Measurements from ENCODE around the gene KLF7. TPM values are rescaled to one million over a fixed set of nuclear protein-coding genes. Genes with fewer than 3 reads are reported as not detected.

Gene KLF7
- total RNA-seq, 2 experiments from 2014 or later: not detected

- Histone ChIP-seq H3K9me2 (ENCODE audit: insufficient read depth, low read length) (no peaks in the 10 kb centered on the region), H3K27ac (ENCODE audit: low read depth, low read length, poor library complexity, severe bottlenecking) (no peak overlapping the region), H3K4me3 (ENCODE audit: low read depth, low read length, poor library complexity, severe bottlenecking) (no peak overlapping the region), H3K4me1 (ENCODE audit: insufficient read depth, low read length, poor library complexity, severe bottlenecking) (no peaks in the 10 kb centered on the region), H2AFZ (ENCODE audit: low read length) (no peak overlapping the region), H4K20me1 (ENCODE audit: insufficient read depth, low read length) (no peaks in the 10 kb centered on the region; the same call in 1 of the 2 replicates), H3K4me2 (ENCODE audit: low read length) (no peak overlapping the region), H3K9me3 (ENCODE audit: low read length) (no peaks in the 10 kb centered on the region), H3K36me3 (ENCODE audit: insufficient read depth, low read length) (no peaks in the 10 kb centered on the region), H3K79me2 (ENCODE audit: insufficient read depth, low read depth, low read length) (no peaks in the 10 kb centered on the region)
- ChIA-PET CTCF (ENCODE audit: unreplicated experiment) (no interaction called here), POLR2A (no interaction called here)
- DNase-seq (ENCODE audit: low spot score): no peak
- TF ChIP-seq CTCF (conservative IDR thresholded peaks at IDR 0.05; ENCODE audit: low read length): no peak
- no peak for TF ChIP-seq EZH2phosphoT487 (IDR thresholded peaks at IDR 0.05; ENCODE audit: borderline replicate concordance, low read depth, low read length)
- BruUV-seq (replicated peaks): no TSS peak
- intact Hi-C loops (cut with micrococcal nuclease; ENCODE audit: unreplicated experiment): no loop called here
Observed at GRCh38 chr2:207183506-207183905, 17.8 kb upstream of the KLF7 start.

- no peak overlapping the region for H3K4me3 ChIP-seq (ENCODE audit: low read depth, low read length, poor library complexity, severe bottlenecking)
- no peaks in the 10 kb centered on the region; the same call in 1 of the 2 replicates for H4K20me1 ChIP-seq (ENCODE audit: insufficient read depth, low read length)
- DNase-seq (ENCODE audit: low spot score): no peak
- H3K4me2 ChIP-seq (ENCODE audit: low read length): no peak overlapping the region
- intact Hi-C loops (cut with micrococcal nuclease; ENCODE audit: unreplicated experiment): no loop called here
- H3K9me3 ChIP-seq (ENCODE audit: low read length): no peaks in the 10 kb centered on the region
- no peak overlapping the region for H2AFZ ChIP-seq (ENCODE audit: low read length)
- TF ChIP-seq EZH2phosphoT487 (IDR thresholded peaks at IDR 0.05; ENCODE audit: borderline replicate concordance, low read depth, low read length) (no peak), CTCF (conservative IDR thresholded peaks at IDR 0.05; ENCODE audit: low read length) (no peak)
- H3K4me1 ChIP-seq (ENCODE audit: insufficient read depth, low read length, poor library complexity, severe bottlenecking): no peaks in the 10 kb centered on the region
- no peaks in the 10 kb centered on the region for H3K9me2 ChIP-seq (ENCODE audit: insufficient read depth, low read length)
- no peaks in the 10 kb centered on the region for H3K36me3 ChIP-seq (ENCODE audit: insufficient read depth, low read length)
- BruUV-seq (replicated peaks): no TSS peak
- CTCF ChIA-PET (ENCODE audit: unreplicated experiment): no interaction called here
- no peak overlapping the region for H3K27ac ChIP-seq (ENCODE audit: low read depth, low read length, poor library complexity, severe bottlenecking)
- POLR2A ChIA-PET: no interaction called here
- no peaks in the 10 kb centered on the region for H3K79me2 ChIP-seq (ENCODE audit: insufficient read depth, low read depth, low read length)
Observed at GRCh38 chr2:207182911-207183310, 17.2 kb upstream of the KLF7 start.

GRCh38 chr2:207181526-207182274 is 16.0 kb upstream of the KLF7 start:
- Histone ChIP-seq H4K20me1 (ENCODE audit: insufficient read depth, low read length) (no peaks in the 10 kb centered on the region), H3K27ac (ENCODE audit: low read depth, low read length, poor library complexity, severe bottlenecking) (no peak overlapping the region), H3K36me3 (ENCODE audit: insufficient read depth, low read length) (no peaks in the 10 kb centered on the region), H3K79me2 (ENCODE audit: insufficient read depth, low read depth, low read length) (no peaks in the 10 kb centered on the region), H3K9me2 (ENCODE audit: insufficient read depth, low read length) (no peaks in the 10 kb centered on the region), H3K9me3 (ENCODE audit: low read length) (no peaks in the 10 kb centered on the region), H2AFZ (ENCODE audit: low read length) (no peak overlapping the region), H3K4me3 (ENCODE audit: low read depth, low read length, poor library complexity, severe bottlenecking) (no peak overlapping the region), H3K4me2 (ENCODE audit: low read length) (no peak overlapping the region), H3K4me1 (ENCODE audit: insufficient read depth, low read length, poor library complexity, severe bottlenecking) (no peaks in the 10 kb centered on the region)
- intact Hi-C loops (cut with micrococcal nuclease; ENCODE audit: unreplicated experiment): no loop called here
- CTCF ChIA-PET (ENCODE audit: unreplicated experiment): interaction anchor here (0.6 kb wide), 1 partner anchor 1251 kb away, joined by 4 read pairs; no protein-coding TSS in a partner anchor
- POLR2A ChIA-PET: no interaction called here
- DNase-seq (ENCODE audit: low spot score): no peak
- TF ChIP-seq EZH2phosphoT487 (IDR thresholded peaks at IDR 0.05; ENCODE audit: borderline replicate concordance, low read depth, low read length) (no peak), CTCF (conservative IDR thresholded peaks at IDR 0.05; ENCODE audit: low read length) (no peak)
- BruUV-seq (replicated peaks): no TSS peak
